WTC11 (cell line): Measurements from ENCODE around the gene TBC1D10B. TPM values are rescaled to one million over a fixed set of nuclear protein-coding genes. Genes with fewer than 3 reads are reported as not detected.

Source experiments
- ATAC-seq: fragments of 200-7000 bp; cut with Tn5 transposase; 2 replicates; pipeline ENCODE4 v1.10.0; 2021; ENCODE audit warnings: mild to moderate bottlenecking, moderate library complexity
- CTCF ChIA-PET: fragments of 300-600 bp; sonication (Branson Sonifier 250); formaldehyde crosslinking; loops from one replicate; lab custom pipeline; 2021; ENCODE audit warnings: antibody characterized with exemption; lab: Charles Lee
- POLR2A ChIA-PET: fragments of 350-600 bp; sonication (Branson Sonifier 250); formaldehyde crosslinking; loops from one replicate; lab custom pipeline; 2021; ENCODE audit warnings: antibody characterized with exemption; lab: Charles Lee
- DNase-seq: peaks from one replicate; pipeline ENCODE4 v3.0.0; 2021; ENCODE audit warnings: low spot score
- H3K27ac Mint-ChIP-seq: 2 replicates; pipeline ENCODE4 v1.8.0; 2021; ENCODE audit warnings: mixed read lengths
- H3K27me3 Mint-ChIP-seq: 2 replicates; pipeline ENCODE4 v1.8.0; 2021; ENCODE audit warnings: low read depth, mild to moderate bottlenecking, moderate library complexity, mixed read lengths
- H3K36me3 Mint-ChIP-seq: 2 replicates; pipeline ENCODE4 v1.8.0; 2021; ENCODE audit warnings: mixed read lengths
- H3K4me1 Mint-ChIP-seq: 2 replicates; pipeline ENCODE4 v1.8.0; 2022; ENCODE audit warnings: mixed read lengths
- H3K4me3 Mint-ChIP-seq: 2 replicates; pipeline ENCODE4 v1.8.0; 2021; ENCODE audit warnings: mild to moderate bottlenecking, moderate library complexity, mixed read lengths
- H3K9me3 Mint-ChIP-seq: 2 replicates; pipeline ENCODE4 v1.8.0; 2021; ENCODE audit warnings: mixed read lengths
- GABPB1 ChIP-seq: sonication (generic); formaldehyde crosslinking; IDR thresholded peaks from 2 replicates; pipeline ENCODE4 v1.8.1; 2023; ENCODE audit warnings: mild to moderate bottlenecking, missing genetic modification reagents
- HMGA2 ChIP-seq: fragments of 250-450 bp; sonication (Bioruptor Pico); IDR thresholded peaks from 2 replicates; pipeline ENCODE4 v1.4.0; 2021; ENCODE audit warnings: mild to moderate bottlenecking, moderate library complexity
- MYBL2 ChIP-seq: sonication (generic); formaldehyde crosslinking; IDR thresholded peaks from 2 replicates; pipeline ENCODE4 v1.8.1; 2023; ENCODE audit warnings: mild to moderate bottlenecking, moderate library complexity, missing genetic modification reagents
- NFATC4 ChIP-seq: fragments of 250-450 bp; sonication (Bioruptor Pico); IDR thresholded peaks from 2 replicates; pipeline ENCODE4 v1.9.0; 2021; ENCODE audit warnings: mild to moderate bottlenecking
- NR3C1 ChIP-seq: sonication (generic); formaldehyde crosslinking; conservative IDR thresholded peaks from 2 replicates; pipeline ENCODE4 v1.8.1; 2023; ENCODE audit warnings: low read depth, mild to moderate bottlenecking, missing genetic modification reagents
- RORB ChIP-seq: fragments of 250-450 bp; sonication (Bioruptor Pico); IDR thresholded peaks from 2 replicates; pipeline ENCODE4 v1.9.0; 2021; ENCODE audit warnings: mild to moderate bottlenecking
- SMAD3 ChIP-seq: sonication (generic); formaldehyde crosslinking; IDR thresholded peaks from 2 replicates; pipeline ENCODE4 v1.8.0; 2022; ENCODE audit warnings: missing genetic modification reagents, mild to moderate bottlenecking, borderline replicate concordance
- ZNF219 ChIP-seq: sonication (generic); formaldehyde crosslinking; IDR thresholded peaks from 2 replicates; pipeline ENCODE4 v1.8.0; 2023; ENCODE audit warnings: missing genetic modification reagents, mild to moderate bottlenecking, borderline replicate concordance
- ZNF423 ChIP-seq: fragments of 250-450 bp; sonication (Bioruptor Pico); IDR thresholded peaks from 2 replicates; pipeline ENCODE4 v2.1.2; 2022; ENCODE audit warnings: mild to moderate bottlenecking, moderate library complexity
- total RNA-seq: library from RNA; stranded (reverse); gene quantifications from 3 replicates; pipeline ENCODE4 v1.2.3, GENCODE V29; 2021
- TF ChIP-seq, protein P1 (sequence below): sonication (generic); formaldehyde crosslinking; IDR thresholded peaks from 2 replicates; pipeline ENCODE4 v1.8.1; 2022; ENCODE audit warnings: mild to moderate bottlenecking, missing genetic modification reagents, moderate library complexity, borderline replicate concordance
- TF ChIP-seq, protein P2 (sequence below): sonication (generic); formaldehyde crosslinking; IDR thresholded peaks from 2 replicates; pipeline ENCODE4 v1.8.1; 2022; ENCODE audit warnings: low read depth, missing genetic modification reagents, borderline replicate concordance
- TF ChIP-seq, protein P3 (sequence below): fragments of 250-450 bp; sonication (Bioruptor Pico); IDR thresholded peaks from 2 replicates; pipeline ENCODE4 v1.9.0; 2021; ENCODE audit warnings: moderate library complexity, mild to moderate bottlenecking, inconsistent platforms, borderline replicate concordance
- TF ChIP-seq, protein P4 (sequence below): sonication (generic); formaldehyde crosslinking; IDR thresholded peaks from 2 replicates; pipeline ENCODE4 v1.8.0; 2022; ENCODE audit warnings: mild to moderate bottlenecking, missing genetic modification reagents
- TF ChIP-seq, protein P5 (sequence below): fragments of 250-450 bp; sonication (Bioruptor Pico); IDR thresholded peaks from 2 replicates; pipeline ENCODE4 v1.8.0; 2021; ENCODE audit warnings: mild to moderate bottlenecking
- TF ChIP-seq, protein P6 (sequence below): sonication (generic); formaldehyde crosslinking; IDR thresholded peaks from 2 replicates; pipeline ENCODE4 v1.8.0; 2023; ENCODE audit warnings: missing genetic modification reagents, mild to moderate bottlenecking, borderline replicate concordance
- TF ChIP-seq, protein P7 (sequence below): sonication (generic); formaldehyde crosslinking; conservative IDR thresholded peaks from 2 replicates; pipeline ENCODE4 v1.8.1; 2022; ENCODE audit warnings: mild to moderate bottlenecking, missing genetic modification reagents

TBC1D10B gene
- total RNA-seq, 1 experiment from 2014 or later, result 40.5 TPM

DNA sequence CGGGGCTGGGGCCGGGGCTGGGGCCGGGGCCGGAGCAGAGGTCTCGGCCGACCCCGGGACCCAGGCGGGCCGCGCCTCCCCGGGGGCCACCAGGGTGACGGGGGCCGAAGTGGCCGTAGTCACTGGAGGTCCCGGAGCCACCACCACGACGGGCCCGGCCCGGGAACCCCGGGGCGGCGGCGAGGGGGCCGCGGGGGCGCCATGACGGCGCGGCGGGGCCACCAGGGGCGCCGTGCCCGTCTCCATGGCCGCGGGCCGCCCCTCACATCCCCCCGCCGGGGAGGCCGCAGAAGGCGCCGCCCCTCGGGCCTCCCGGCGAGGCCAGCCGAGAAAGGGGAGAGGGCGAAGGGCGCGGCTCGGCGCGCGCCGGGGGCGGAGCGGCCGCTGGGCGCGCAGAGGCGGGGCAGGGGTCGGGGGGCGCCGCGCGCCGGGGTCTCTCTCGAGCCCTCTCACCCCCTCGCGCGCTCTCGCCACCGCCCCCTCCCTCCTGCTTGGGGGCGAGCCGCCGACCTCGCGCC, 297 bp downstream of the TBC1D10B start:
- Mint-ChIP-seq H3K36me3 (peaks cover 7% of the 10 kb centered on the region; the same call in 1 of the 2 replicates), H3K4me1 (peaks cover 34% of the 10 kb centered on the region), H3K9me3 (no peaks in the 10 kb centered on the region), H3K4me3 (peak overlapping the region; percentile 70), H3K27me3 (no peaks in the 10 kb centered on the region; the same call in 1 of the 2 replicates), H3K27ac (no peak overlapping the region)
- TF ChIP-seq ZNF423 (CRISPR knock-in tag) (peak; percentile 76), NFATC4 (no peak)
- ATAC-seq (no peak), DNase-seq (no peak)
- CTCF ChIA-PET, result interaction anchor here (0.8 to 3.9 kb wide), 11 partner anchors 10 to 278 kb away, joined by 3 to 47 read pairs (median 16); partner anchors contain the start of genes CD2BP2, DCTPP1, GDPD3 and TBX6
- POLR2A ChIA-PET, result no interaction called here

DNA sequence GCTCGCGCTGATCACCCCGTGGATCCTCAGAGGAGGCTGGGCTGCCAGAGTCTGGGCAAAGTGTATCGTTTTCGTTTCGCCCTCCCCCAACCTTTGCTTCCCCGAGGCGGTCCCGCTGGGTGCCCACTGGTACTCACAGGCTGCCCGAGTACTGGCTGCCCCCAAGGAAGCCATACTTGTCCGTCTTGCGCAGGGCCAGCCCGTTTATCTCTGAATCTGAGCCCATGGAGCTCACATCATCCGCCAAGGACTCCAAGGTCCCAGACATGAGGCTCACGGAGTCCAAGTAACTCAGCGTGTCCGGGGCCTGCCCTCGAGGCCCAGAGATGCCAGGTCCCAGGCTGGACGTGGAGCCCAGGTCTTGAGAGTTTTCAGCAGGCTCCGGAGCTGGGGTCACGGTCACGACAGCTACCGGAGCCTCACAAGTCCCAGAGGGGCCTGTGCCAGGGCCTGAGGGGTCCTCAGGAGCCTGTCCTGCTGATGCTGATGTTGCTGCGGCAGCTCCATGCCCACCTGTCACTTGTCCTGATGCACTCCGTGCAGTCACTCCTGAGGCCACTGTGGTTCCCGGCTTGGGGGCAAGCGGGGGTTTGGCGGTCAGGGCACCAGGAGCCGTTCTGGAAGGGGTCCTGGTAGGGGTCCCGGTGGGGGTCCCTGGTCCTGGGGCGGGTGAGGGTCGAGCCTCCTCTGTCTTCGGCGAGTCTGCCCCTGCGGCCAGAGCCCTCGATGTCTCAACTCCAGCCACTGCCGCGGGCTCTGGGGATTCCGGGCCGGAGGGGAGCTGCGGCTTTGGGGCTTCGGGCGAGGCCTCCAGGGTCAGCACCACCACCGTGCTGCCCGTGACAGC, 980 bp downstream of the TBC1D10B start:
- no peak for ATAC-seq
- Mint-ChIP-seq H3K27ac (no peak overlapping the region), H3K9me3 (no peaks in the 10 kb centered on the region), H3K36me3 (peaks cover 12% of the 10 kb centered on the region), H3K27me3 (no peaks in the 10 kb centered on the region; the same call in 1 of the 2 replicates), H3K4me3 (peak overlapping the region; percentile 80), H3K4me1 (peaks cover 34% of the 10 kb centered on the region)
- ChIA-PET CTCF (interaction anchor here (1.1 to 3.9 kb wide), 9 partner anchors 9 to 277 kb away, joined by 3 to 47 read pairs (median 5); partner anchors contain the start of genes DCTPP1, ZNF48 and ZNF771), POLR2A (no interaction called here)
- no peak for DNase-seq
- TF ChIP-seq, protein P1, sequence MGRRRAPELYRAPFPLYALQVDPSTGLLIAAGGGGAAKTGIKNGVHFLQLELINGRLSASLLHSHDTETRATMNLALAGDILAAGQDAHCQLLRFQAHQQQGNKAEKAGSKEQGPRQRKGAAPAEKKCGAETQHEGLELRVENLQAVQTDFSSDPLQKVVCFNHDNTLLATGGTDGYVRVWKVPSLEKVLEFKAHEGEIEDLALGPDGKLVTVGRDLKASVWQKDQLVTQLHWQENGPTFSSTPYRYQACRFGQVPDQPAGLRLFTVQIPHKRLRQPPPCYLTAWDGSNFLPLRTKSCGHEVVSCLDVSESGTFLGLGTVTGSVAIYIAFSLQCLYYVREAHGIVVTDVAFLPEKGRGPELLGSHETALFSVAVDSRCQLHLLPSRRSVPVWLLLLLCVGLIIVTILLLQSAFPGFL (CRISPR knock-in tag), result 0 out of 2 replicates have a peak, but pooled peaks have one; percentile 38
- TF ChIP-seq, protein P2, sequence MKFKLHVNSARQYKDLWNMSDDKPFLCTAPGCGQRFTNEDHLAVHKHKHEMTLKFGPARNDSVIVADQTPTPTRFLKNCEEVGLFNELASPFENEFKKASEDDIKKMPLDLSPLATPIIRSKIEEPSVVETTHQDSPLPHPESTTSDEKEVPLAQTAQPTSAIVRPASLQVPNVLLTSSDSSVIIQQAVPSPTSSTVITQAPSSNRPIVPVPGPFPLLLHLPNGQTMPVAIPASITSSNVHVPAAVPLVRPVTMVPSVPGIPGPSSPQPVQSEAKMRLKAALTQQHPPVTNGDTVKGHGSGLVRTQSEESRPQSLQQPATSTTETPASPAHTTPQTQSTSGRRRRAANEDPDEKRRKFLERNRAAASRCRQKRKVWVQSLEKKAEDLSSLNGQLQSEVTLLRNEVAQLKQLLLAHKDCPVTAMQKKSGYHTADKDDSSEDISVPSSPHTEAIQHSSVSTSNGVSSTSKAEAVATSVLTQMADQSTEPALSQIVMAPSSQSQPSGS, result no peak
- TF ChIP-seq, protein P3, sequence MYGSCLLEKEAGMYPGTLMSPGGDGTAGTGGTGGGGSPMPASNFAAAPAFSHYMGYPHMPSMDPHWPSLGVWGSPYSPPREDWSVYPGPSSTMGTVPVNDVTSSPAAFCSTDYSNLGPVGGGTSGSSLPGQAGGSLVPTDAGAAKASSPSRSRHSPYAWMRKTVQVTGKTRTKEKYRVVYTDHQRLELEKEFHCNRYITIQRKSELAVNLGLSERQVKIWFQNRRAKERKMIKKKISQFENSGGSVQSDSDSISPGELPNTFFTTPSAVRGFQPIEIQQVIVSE (CRISPR knock-in tag), result no peak
- TF ChIP-seq GABPB1 (CRISPR knock-in tag) (peak; percentile 32; the same call in 1 of the 2 replicates), NR3C1 (no peak), ZNF219 (CRISPR knock-in tag) (no peak), MYBL2 (CRISPR knock-in tag) (no peak)
- TF ChIP-seq, protein P4, sequence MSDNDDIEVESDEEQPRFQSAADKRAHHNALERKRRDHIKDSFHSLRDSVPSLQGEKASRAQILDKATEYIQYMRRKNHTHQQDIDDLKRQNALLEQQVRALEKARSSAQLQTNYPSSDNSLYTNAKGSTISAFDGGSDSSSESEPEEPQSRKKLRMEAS (CRISPR knock-in tag), result no peak

DNA sequence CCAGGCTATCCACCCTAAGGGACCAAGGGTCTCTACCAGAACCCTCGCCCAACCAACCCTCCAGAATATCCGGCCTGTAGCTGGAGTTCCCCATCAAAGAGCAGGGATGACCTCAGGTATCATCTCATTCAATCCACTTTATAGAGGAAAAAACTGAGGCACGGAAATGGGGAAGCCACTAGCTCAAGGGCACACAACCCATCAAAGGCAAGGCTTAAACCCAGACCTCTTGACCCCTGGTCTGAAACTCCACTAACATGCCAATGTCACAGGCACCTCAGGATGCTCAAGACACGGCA, 1.6 kb downstream of the TBC1D10B start:
- CTCF ChIA-PET, result interaction anchor here (1.1 to 3.9 kb wide), 8 partner anchors 9 to 276 kb away, joined by 3 to 47 read pairs (median 4); partner anchors contain the start of genes ZNF48 and ZNF771
- no peak for DNase-seq
- no peaks in the 10 kb centered on the region for H3K9me3 Mint-ChIP-seq
- TF ChIP-seq, protein P5, sequence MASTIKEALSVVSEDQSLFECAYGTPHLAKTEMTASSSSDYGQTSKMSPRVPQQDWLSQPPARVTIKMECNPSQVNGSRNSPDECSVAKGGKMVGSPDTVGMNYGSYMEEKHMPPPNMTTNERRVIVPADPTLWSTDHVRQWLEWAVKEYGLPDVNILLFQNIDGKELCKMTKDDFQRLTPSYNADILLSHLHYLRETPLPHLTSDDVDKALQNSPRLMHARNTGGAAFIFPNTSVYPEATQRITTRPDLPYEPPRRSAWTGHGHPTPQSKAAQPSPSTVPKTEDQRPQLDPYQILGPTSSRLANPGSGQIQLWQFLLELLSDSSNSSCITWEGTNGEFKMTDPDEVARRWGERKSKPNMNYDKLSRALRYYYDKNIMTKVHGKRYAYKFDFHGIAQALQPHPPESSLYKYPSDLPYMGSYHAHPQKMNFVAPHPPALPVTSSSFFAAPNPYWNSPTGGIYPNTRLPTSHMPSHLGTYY (CRISPR knock-in tag), result no peak
- TF ChIP-seq SMAD3 (CRISPR knock-in tag), result no peak
- TF ChIP-seq, protein P6, sequence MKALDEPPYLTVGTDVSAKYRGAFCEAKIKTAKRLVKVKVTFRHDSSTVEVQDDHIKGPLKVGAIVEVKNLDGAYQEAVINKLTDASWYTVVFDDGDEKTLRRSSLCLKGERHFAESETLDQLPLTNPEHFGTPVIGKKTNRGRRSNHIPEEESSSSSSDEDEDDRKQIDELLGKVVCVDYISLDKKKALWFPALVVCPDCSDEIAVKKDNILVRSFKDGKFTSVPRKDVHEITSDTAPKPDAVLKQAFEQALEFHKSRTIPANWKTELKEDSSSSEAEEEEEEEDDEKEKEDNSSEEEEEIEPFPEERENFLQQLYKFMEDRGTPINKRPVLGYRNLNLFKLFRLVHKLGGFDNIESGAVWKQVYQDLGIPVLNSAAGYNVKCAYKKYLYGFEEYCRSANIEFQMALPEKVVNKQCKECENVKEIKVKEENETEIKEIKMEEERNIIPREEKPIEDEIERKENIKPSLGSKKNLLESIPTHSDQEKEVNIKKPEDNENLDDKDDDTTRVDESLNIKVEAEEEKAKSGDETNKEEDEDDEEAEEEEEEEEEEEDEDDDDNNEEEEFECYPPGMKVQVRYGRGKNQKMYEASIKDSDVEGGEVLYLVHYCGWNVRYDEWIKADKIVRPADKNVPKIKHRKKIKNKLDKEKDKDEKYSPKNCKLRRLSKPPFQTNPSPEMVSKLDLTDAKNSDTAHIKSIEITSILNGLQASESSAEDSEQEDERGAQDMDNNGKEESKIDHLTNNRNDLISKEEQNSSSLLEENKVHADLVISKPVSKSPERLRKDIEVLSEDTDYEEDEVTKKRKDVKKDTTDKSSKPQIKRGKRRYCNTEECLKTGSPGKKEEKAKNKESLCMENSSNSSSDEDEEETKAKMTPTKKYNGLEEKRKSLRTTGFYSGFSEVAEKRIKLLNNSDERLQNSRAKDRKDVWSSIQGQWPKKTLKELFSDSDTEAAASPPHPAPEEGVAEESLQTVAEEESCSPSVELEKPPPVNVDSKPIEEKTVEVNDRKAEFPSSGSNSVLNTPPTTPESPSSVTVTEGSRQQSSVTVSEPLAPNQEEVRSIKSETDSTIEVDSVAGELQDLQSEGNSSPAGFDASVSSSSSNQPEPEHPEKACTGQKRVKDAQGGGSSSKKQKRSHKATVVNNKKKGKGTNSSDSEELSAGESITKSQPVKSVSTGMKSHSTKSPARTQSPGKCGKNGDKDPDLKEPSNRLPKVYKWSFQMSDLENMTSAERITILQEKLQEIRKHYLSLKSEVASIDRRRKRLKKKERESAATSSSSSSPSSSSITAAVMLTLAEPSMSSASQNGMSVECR (CRISPR knock-in tag), result no peak
- TF ChIP-seq GABPB1 (CRISPR knock-in tag), result no peak
- TF ChIP-seq, protein P3 (CRISPR knock-in tag), result no peak
- TF ChIP-seq HMGA2 (CRISPR knock-in tag), result no peak
- no peak for TF ChIP-seq RORB
- TF ChIP-seq, protein P7, sequence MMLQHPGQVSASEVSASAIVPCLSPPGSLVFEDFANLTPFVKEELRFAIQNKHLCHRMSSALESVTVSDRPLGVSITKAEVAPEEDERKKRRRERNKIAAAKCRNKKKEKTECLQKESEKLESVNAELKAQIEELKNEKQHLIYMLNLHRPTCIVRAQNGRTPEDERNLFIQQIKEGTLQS (CRISPR knock-in tag), result no peak

More for the DNA sequence above, 1.6 kb downstream of the TBC1D10B start:
- no peak for ATAC-seq
- Mint-ChIP-seq H3K27me3 (no peaks in the 10 kb centered on the region), H3K36me3 (peaks cover 12% of the 10 kb centered on the region), H3K4me3 (peak overlapping the region; percentile 80), H3K27ac (no peak overlapping the region), H3K4me1 (peaks cover 34% of the 10 kb centered on the region)
- POLR2A ChIA-PET, result no interaction called here
